Measurements from ENCODE around the gene SPINK5. TPM values are rescaled to one million over a fixed set of nuclear protein-coding genes. Genes with fewer than 3 reads are reported as not detected.

SPINK5 gene
- total RNA-seq, 1 experiment from 2014 or later, result not detected

GRCh38 chr5:148162038-148162437 is 98.3 kb downstream of the SPINK5 start:
- no peak for DNase-seq (ENCODE audit: low spot score)
- no TSS peak for BruUV-seq (replicated peaks)
- intact Hi-C loops (cut with micrococcal nuclease; ENCODE audit: unreplicated experiment), result no loop called here
- Histone ChIP-seq H3K27me3 (replicated peaks; ENCODE audit: insufficient read depth, low read depth, low read length, poor library complexity) (peaks cover 19% of the 10 kb centered on the region), H3K27ac (ENCODE audit: low read depth, low read length, poor library complexity, severe bottlenecking) (no peak overlapping the region), H3K9me3 (ENCODE audit: low read depth, low read length, poor library complexity, severe bottlenecking) (no peaks in the 10 kb centered on the region), H3K4me3 (ENCODE audit: low read depth, low read length, poor library complexity, severe bottlenecking) (no peak overlapping the region), H3K36me3 (ENCODE audit: insufficient read depth, low read length, poor library complexity, severe bottlenecking) (no peaks in the 10 kb centered on the region), H3K4me1 (ENCODE audit: insufficient read depth, low read length, poor library complexity, severe bottlenecking) (no peaks in the 10 kb centered on the region)
- TF ChIP-seq CTCF (conservative IDR thresholded peaks at IDR 0.05; ENCODE audit: low read depth, low read length) (no peak), EZH2 (IDR thresholded peaks at IDR 0.05; ENCODE audit: borderline replicate concordance, low read depth, low read length, poor library complexity, severe bottlenecking) (no peak)
- POLR2A ChIA-PET (ENCODE audit: low non-redundant PET), result no interaction called here
- CTCF ChIA-PET, result no interaction called here

- TF ChIP-seq EZH2 (IDR thresholded peaks at IDR 0.05; ENCODE audit: borderline replicate concordance, low read depth, low read length, poor library complexity, severe bottlenecking) (no peak), CTCF (conservative IDR thresholded peaks at IDR 0.05; ENCODE audit: low read depth, low read length) (no peak)
- no peaks in the 10 kb centered on the region for H3K36me3 ChIP-seq (ENCODE audit: insufficient read depth, low read length, poor library complexity, severe bottlenecking)
- H3K4me3 ChIP-seq (ENCODE audit: low read depth, low read length, poor library complexity, severe bottlenecking), result no peak overlapping the region
- H3K4me1 ChIP-seq (ENCODE audit: insufficient read depth, low read length, poor library complexity, severe bottlenecking), result no peaks in the 10 kb centered on the region
- H3K27me3 ChIP-seq (replicated peaks; ENCODE audit: insufficient read depth, low read depth, low read length, poor library complexity), result peaks cover 22% of the 10 kb centered on the region
- ChIA-PET CTCF (no interaction called here), POLR2A (ENCODE audit: low non-redundant PET) (no interaction called here)
- H3K27ac ChIP-seq (ENCODE audit: low read depth, low read length, poor library complexity, severe bottlenecking), result no peak overlapping the region
- no peak for DNase-seq (ENCODE audit: low spot score)
- intact Hi-C loops (cut with micrococcal nuclease; ENCODE audit: unreplicated experiment), result no loop called here
- no TSS peak for BruUV-seq (replicated peaks)
- no peaks in the 10 kb centered on the region for H3K9me3 ChIP-seq (ENCODE audit: low read depth, low read length, poor library complexity, severe bottlenecking)
These were observed 99.6 kb downstream of the SPINK5 start for GRCh38 chr5:148163345-148163744.

- H3K4me3 ChIP-seq (ENCODE audit: low read depth, low read length, poor library complexity, severe bottlenecking), result no peak overlapping the region
- CTCF ChIA-PET, result no interaction called here
- BruUV-seq (replicated peaks), result no TSS peak
- peaks cover 35% of the 10 kb centered on the region for H3K27me3 ChIP-seq (replicated peaks; ENCODE audit: insufficient read depth, low read depth, low read length, poor library complexity)
- H3K36me3 ChIP-seq (ENCODE audit: insufficient read depth, low read length, poor library complexity, severe bottlenecking), result no peaks in the 10 kb centered on the region
- DNase-seq (ENCODE audit: low spot score), result no peak
- H3K9me3 ChIP-seq (ENCODE audit: low read depth, low read length, poor library complexity, severe bottlenecking), result no peaks in the 10 kb centered on the region
- POLR2A ChIA-PET (ENCODE audit: low non-redundant PET), result no interaction called here
- no peaks in the 10 kb centered on the region for H3K4me1 ChIP-seq (ENCODE audit: insufficient read depth, low read length, poor library complexity, severe bottlenecking)
- H3K27ac ChIP-seq (ENCODE audit: low read depth, low read length, poor library complexity, severe bottlenecking), result no peak overlapping the region
- intact Hi-C loops (cut with micrococcal nuclease; ENCODE audit: unreplicated experiment), result no loop called here
- no peak for TF ChIP-seq CTCF (conservative IDR thresholded peaks at IDR 0.05; ENCODE audit: low read depth, low read length)
- TF ChIP-seq EZH2 (IDR thresholded peaks at IDR 0.05; ENCODE audit: borderline replicate concordance, low read depth, low read length, poor library complexity, severe bottlenecking), result no peak
These were observed 102.9 kb downstream of the SPINK5 start for GRCh38 chr5:148166550-148167283.

All from A673 (cell line).